Measurements from ENCODE around the gene EIF4G1. TPM values are rescaled to one million over a fixed set of nuclear protein-coding genes. Genes with fewer than 3 reads are reported as not detected.

EIF4G1 gene
- total and polyA plus RNA-seq, 10 of the 15 experiments (the other 5 are each of a cell fraction or from before 2014, with no cell fraction given), result 5.7 to 462 (median 237) TPM

GRCh38 chr3:184348057-184348382, 33.6 kb downstream of the EIF4G1 start:
- H2AFZ ChIP-seq (ENCODE audit: control insufficient read depth, low read depth, low read length), result no peak overlapping the region
- H4K20me1 ChIP-seq (ENCODE audit: control insufficient read depth, insufficient read depth), result no peaks in the 10 kb centered on the region
- no peaks in the 10 kb centered on the region for H3K9me3 ChIP-seq (replicated peaks; ENCODE audit: control insufficient read depth, insufficient read depth, low read length)
- DNase-seq (ENCODE audit: low read depth, low spot score) (no peak), ATAC-seq (no peak), FAIRE-seq (no peak)
- H3K9ac ChIP-seq (ENCODE audit: control insufficient read depth, insufficient read depth, low read length), result no peak overlapping the region
- intact Hi-C loops (cut with micrococcal nuclease; ENCODE audit: unreplicated experiment) (no loop called here), in situ Hi-C loops (cut with MboI) (no loop called here)
- no peak overlapping the region for H3K4me2 ChIP-seq (ENCODE audit: control insufficient read depth, insufficient read depth)
- no peaks in the 10 kb centered on the region for H3K79me2 ChIP-seq (ENCODE audit: control insufficient read depth, insufficient read depth, low read length)
- H3K4me1 ChIP-seq (ENCODE audit: control insufficient read depth, insufficient read depth, low read length), result no peaks in the 10 kb centered on the region
- ChIA-PET SMC1A (ENCODE audit: uncharacterized antibody, unreplicated experiment) (no interaction called here), RAD21 (ENCODE audit: unreplicated experiment) (no interaction called here), CTCF (interaction anchor here (1.2 to 1.6 kb wide), 3 partner anchors 19 to 1778 kb away, joined by 3 read pairs; no protein-coding TSS in a partner anchor), POLR2A (interaction anchor here (1.3 kb wide), 1 partner anchor 14 kb away, joined by 4 read pairs; the partner anchor contains the start of genes CLCN2 and POLR2H)
- no peak overlapping the region for H3K4me3 ChIP-seq
- TF ChIP-seq CBFB (IDR thresholded peaks at IDR 0.05; ENCODE audit: low read depth) (no peak), NR2F1 (conservative IDR thresholded peaks at IDR 0.05) (no peak), TARDBP (IDR thresholded peaks at IDR 0.05; ENCODE audit: borderline replicate concordance) (no peak), CHD2 (IDR thresholded peaks at IDR 0.05; ENCODE audit: borderline replicate concordance, low read depth, low read length) (no peak), YY1 (IDR thresholded peaks at IDR 0.05; ENCODE audit: low read depth, low read length) (no peak), PAX5 (IDR thresholded peaks at IDR 0.05; ENCODE audit: borderline replicate concordance, low read depth, low read length) (no peak), KLF5 (IDR thresholded peaks at IDR 0.05; ENCODE audit: partially characterized antibody) (no peak), HDAC2 (IDR thresholded peaks at IDR 0.05) (no peak), ZNF274 (IDR thresholded peaks at IDR 0.05; ENCODE audit: insufficient read depth, insufficient read length) (no peak), CEBPB (IDR thresholded peaks at IDR 0.05; ENCODE audit: borderline replicate concordance in 1 of 2, low read depth in 2 of 2, low read length in 2 of 2) (no peak)
- TF ChIP-seq, protein P1, sequence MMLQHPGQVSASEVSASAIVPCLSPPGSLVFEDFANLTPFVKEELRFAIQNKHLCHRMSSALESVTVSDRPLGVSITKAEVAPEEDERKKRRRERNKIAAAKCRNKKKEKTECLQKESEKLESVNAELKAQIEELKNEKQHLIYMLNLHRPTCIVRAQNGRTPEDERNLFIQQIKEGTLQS (IDR thresholded peaks at IDR 0.05; ENCODE audit: borderline replicate concordance, extremely low read depth, low read depth, low read length), result no peak
- TF ChIP-seq, protein P2, sequence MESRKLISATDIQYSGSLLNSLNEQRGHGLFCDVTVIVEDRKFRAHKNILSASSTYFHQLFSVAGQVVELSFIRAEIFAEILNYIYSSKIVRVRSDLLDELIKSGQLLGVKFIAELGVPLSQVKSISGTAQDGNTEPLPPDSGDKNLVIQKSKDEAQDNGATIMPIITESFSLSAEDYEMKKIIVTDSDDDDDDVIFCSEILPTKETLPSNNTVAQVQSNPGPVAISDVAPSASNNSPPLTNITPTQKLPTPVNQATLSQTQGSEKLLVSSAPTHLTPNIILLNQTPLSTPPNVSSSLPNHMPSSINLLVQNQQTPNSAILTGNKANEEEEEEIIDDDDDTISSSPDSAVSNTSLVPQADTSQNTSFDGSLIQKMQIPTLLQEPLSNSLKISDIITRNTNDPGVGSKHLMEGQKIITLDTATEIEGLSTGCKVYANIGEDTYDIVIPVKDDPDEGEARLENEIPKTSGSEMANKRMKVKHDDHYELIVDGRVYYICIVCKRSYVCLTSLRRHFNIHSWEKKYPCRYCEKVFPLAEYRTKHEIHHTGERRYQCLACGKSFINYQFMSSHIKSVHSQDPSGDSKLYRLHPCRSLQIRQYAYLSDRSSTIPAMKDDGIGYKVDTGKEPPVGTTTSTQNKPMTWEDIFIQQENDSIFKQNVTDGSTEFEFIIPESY (IDR thresholded peaks at IDR 0.05), result no peak
- TF ChIP-seq, protein P3, sequence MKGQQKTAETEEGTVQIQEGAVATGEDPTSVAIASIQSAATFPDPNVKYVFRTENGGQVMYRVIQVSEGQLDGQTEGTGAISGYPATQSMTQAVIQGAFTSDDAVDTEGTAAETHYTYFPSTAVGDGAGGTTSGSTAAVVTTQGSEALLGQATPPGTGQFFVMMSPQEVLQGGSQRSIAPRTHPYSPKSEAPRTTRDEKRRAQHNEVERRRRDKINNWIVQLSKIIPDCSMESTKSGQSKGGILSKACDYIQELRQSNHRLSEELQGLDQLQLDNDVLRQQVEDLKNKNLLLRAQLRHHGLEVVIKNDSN (IDR thresholded peaks at IDR 0.05; ENCODE audit: borderline replicate concordance, extremely low read length, insufficient read depth, low read depth, low read length), result no peak
- TF ChIP-seq, protein P4, sequence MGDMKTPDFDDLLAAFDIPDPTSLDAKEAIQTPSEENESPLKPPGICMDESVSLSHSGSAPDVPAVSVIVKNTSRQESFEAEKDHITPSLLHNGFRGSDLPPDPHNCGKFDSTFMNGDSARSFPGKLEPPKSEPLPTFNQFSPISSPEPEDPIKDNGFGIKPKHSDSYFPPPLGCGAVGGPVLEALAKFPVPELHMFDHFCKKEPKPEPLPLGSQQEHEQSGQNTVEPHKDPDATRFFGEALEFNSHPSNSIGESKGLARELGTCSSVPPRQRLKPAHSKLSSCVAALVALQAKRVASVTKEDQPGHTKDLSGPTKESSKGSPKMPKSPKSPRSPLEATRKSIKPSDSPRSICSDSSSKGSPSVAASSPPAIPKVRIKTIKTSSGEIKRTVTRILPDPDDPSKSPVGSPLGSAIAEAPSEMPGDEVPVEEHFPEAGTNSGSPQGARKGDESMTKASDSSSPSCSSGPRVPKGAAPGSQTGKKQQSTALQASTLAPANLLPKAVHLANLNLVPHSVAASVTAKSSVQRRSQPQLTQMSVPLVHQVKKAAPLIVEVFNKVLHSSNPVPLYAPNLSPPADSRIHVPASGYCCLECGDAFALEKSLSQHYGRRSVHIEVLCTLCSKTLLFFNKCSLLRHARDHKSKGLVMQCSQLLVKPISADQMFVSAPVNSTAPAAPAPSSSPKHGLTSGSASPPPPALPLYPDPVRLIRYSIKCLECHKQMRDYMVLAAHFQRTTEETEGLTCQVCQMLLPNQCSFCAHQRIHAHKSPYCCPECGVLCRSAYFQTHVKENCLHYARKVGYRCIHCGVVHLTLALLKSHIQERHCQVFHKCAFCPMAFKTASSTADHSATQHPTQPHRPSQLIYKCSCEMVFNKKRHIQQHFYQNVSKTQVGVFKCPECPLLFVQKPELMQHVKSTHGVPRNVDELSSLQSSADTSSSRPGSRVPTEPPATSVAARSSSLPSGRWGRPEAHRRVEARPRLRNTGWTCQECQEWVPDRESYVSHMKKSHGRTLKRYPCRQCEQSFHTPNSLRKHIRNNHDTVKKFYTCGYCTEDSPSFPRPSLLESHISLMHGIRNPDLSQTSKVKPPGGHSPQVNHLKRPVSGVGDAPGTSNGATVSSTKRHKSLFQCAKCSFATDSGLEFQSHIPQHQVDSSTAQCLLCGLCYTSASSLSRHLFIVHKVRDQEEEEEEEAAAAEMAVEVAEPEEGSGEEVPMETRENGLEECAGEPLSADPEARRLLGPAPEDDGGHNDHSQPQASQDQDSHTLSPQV (IDR thresholded peaks at IDR 0.05), result no peak
- BruUV-seq (replicated peaks), result no TSS peak
- no peaks in the 10 kb centered on the region for H3K36me3 ChIP-seq (ENCODE audit: control insufficient read depth in 2 of 2, insufficient read depth in 2 of 2, low read length in 1 of 2)
- H3K27ac ChIP-seq (ENCODE audit: control insufficient read depth, insufficient read depth), result no peak overlapping the region
- WGBS (ENCODE audit: insufficient coverage, insufficient replicate concordance, low lambda C conversion rate, missing lambda C conversion rate), result 69% methylated on average over 4 of the region's 4 CpGs
- H3K27me3 ChIP-seq (replicated peaks in 1 of 2; ENCODE audit: control insufficient read depth in 2 of 2, insufficient read depth in 2 of 2, low read length in 1 of 2), result no peaks in the 10 kb centered on the region
